A549 (cell line): Measurements from ENCODE around the gene PAX3. TPM values are rescaled to one million over a fixed set of nuclear protein-coding genes. Genes with fewer than 3 reads are reported as not detected.
A peak's percentile ranks its signal among the peaks of the same experiment; 100 is the strongest.

Experiments
- ATAC-seq, 2 experiments: fragments of 200-7000 bp in 1 of 2; fragments of >200 bp in 1 of 2; cut with Nextera tagmentation in 1 of 2; cut with Tn5 transposase in 1 of 2; 3 replicates each; pipeline versions ENCODE4 v1.8.0 to v1.9.1; 2018 to 2020; ENCODE audit warnings: mild to moderate bottlenecking in 1 of 2, moderate library complexity in 1 of 2
- CTCF ChIA-PET: fragments of 300-600 bp; sonication (Branson Sonifier 250); formaldehyde crosslinking; extraction: SDS; loops from one replicate; lab custom pipeline; 2021; ENCODE audit warnings: antibody characterized with exemption, inconsistent platforms; lab: Yijun Ruan, JAX
- POLR2A ChIA-PET: fragments of 350-600 bp; formaldehyde crosslinking; extraction: SDS; loops from one replicate; lab custom pipeline; 2021; ENCODE audit warnings: antibody characterized with exemption, inconsistent platforms; lab: Yijun Ruan, JAX
- DNase-seq, 2 experiments: peaks; one replicate each; pipeline versions ENCODE4 v3.0.0 to v3.0.0-alpha.2; 2011 to 2016; ENCODE audit warnings: low read depth in 1 of 2, low spot score in 1 of 2
- FAIRE-seq: peaks from 2 replicates; lab custom pipeline; 2011; peaks lifted over from hg19 to GRCh38; lab: Jason Lieb, UNC
- H3K27ac ChIP-seq, 2 experiments: fragments of >200 bp; sonication (Bioruptor Twin); formaldehyde crosslinking; 3 replicates each; pipeline ENCODE4 v1.5.1; 2016 to 2017
- H3K4me1 ChIP-seq: fragments of >200 bp; sonication (Bioruptor Twin); formaldehyde crosslinking; 3 replicates; pipeline ENCODE4 v1.6.1; 2016
- H3K4me2 ChIP-seq: fragments of >200 bp; sonication (Bioruptor Twin); formaldehyde crosslinking; 3 replicates; pipeline ENCODE4 v1.6.1; 2016
- H3K4me3 ChIP-seq: fragments of >200 bp; sonication (Bioruptor Twin); formaldehyde crosslinking; 3 replicates; pipeline ENCODE4 v1.5.1; 2016
- H3K9me3 ChIP-seq: fragments of >200 bp; sonication (Bioruptor Twin); formaldehyde crosslinking; 3 replicates; pipeline ENCODE4 v1.6.1; 2016
- ATOH8 ChIP-seq: fragments of 250-450 bp; sonication (Bioruptor Pico); IDR thresholded peaks from 2 replicates; pipeline ENCODE4 v1.5.0; 2020; ENCODE audit warnings: low read depth, mild to moderate bottlenecking, moderate library complexity
- CBX8 ChIP-seq: fragments of 200-600 bp; sonication (generic); IDR thresholded peaks from 2 replicates; pipeline ENCODE4 v1.6.1; 2016
- CTCF ChIP-seq: fragments of >200 bp; sonication (Bioruptor Twin); formaldehyde crosslinking; IDR thresholded peaks from 3 replicates; pipeline ENCODE4 v1.5.1; 2016
- E2F6 ChIP-seq: IDR thresholded peaks from 2 replicates; pipeline ENCODE4 v1.6.1; 2012; ENCODE audit warnings: low read depth, borderline replicate concordance
- EHMT2 ChIP-seq: fragments of 200-600 bp; sonication (generic); IDR thresholded peaks from 2 replicates; pipeline ENCODE4 v1.6.1; 2016; ENCODE audit warnings: antibody characterized with exemption, low read depth, mild to moderate bottlenecking, moderate library complexity
- EP300 ChIP-seq, 2 experiments: fragments of >200 bp; sonication (Bioruptor Twin); formaldehyde crosslinking; IDR thresholded peaks; 2 replicates in 1 of 2; 3 replicates in 1 of 2; pipeline ENCODE4 v1.6.1; 2016 to 2017
- ESRRA ChIP-seq: fragments of 150-350 bp; IDR thresholded peaks from 2 replicates; pipeline ENCODE4 v1.6.1; 2014; ENCODE audit warnings: mild to moderate bottlenecking, low read length, borderline replicate concordance
- FOSB ChIP-seq: fragments of 250-450 bp; sonication (Bioruptor Pico); IDR thresholded peaks from 2 replicates; pipeline ENCODE4 v1.5.0; 2020; ENCODE audit warnings: mild to moderate bottlenecking, moderate library complexity
- FOSL2 ChIP-seq, 2 experiments: fragments of 450-650 bp in 1 of 2; fragments of >200 bp in 1 of 2; sonication (Bioruptor Twin) in 1 of 2; formaldehyde crosslinking; IDR thresholded peaks; 2 replicates each; pipeline versions ENCODE4 v1.5.0 to v1.6.1; 2016 to 2020; ENCODE audit warnings: mild to moderate bottlenecking in 1 of 2, moderate library complexity in 1 of 2
- FOXS1 ChIP-seq: fragments of 250-450 bp; sonication (Bioruptor Pico); IDR thresholded peaks from 2 replicates; pipeline ENCODE4 v1.5.0; 2020; ENCODE audit warnings: mild to moderate bottlenecking, moderate library complexity
- HDAC2 ChIP-seq: fragments of 200-600 bp; sonication (generic); IDR thresholded peaks from 2 replicates; pipeline ENCODE4 v1.6.1; 2016
- HOXB13 ChIP-seq: fragments of 250-450 bp; sonication (Bioruptor Pico); IDR thresholded peaks from 2 replicates; pipeline ENCODE4 v1.5.0; 2020; ENCODE audit warnings: low read depth, mild to moderate bottlenecking, moderate library complexity
- MAFK ChIP-seq: fragments of 450-650 bp; IDR thresholded peaks from 2 replicates; pipeline ENCODE4 v1.6.1; 2014; ENCODE audit not compliant: partially characterized antibody
- MYC ChIP-seq: IDR thresholded peaks from 2 replicates; pipeline ENCODE4 v1.6.1; 2012; ENCODE audit warnings: mild to moderate bottlenecking, inconsistent platforms, low read length, improper control_type of control experiment, borderline replicate concordance
- NFE2L2 ChIP-seq: fragments of 150-350 bp; conservative IDR thresholded peaks from 2 replicates; pipeline ENCODE4 v1.6.1; 2014; ENCODE audit warnings: low read length
- NPAS2 ChIP-seq: fragments of 250-450 bp; sonication (Bioruptor Pico); IDR thresholded peaks from 2 replicates; pipeline ENCODE4 v1.8.0; 2022; ENCODE audit warnings: mild to moderate bottlenecking, moderate library complexity, borderline replicate concordance
- NR3C1 ChIP-seq: fragments of >200 bp; sonication (Bioruptor Twin); formaldehyde crosslinking; IDR thresholded peaks from 3 replicates; pipeline ENCODE4 v1.6.1; 2017
- POLR2A ChIP-seq: IDR thresholded peaks from 2 replicates; pipeline ENCODE4 v1.6.1; 2012; ENCODE audit warnings: mild to moderate bottlenecking, low read length
- POLR2AphosphoS2 ChIP-seq: conservative IDR thresholded peaks from 2 replicates; pipeline ENCODE4 v1.6.1; 2012; ENCODE audit warnings: low read length, improper control_type of control experiment, inconsistent platforms
- RFX5 ChIP-seq: fragments of 450-650 bp; IDR thresholded peaks from 2 replicates; pipeline ENCODE4 v1.7.1; 2014; ENCODE audit warnings: antibody characterized with exemption, mild to moderate bottlenecking, moderate library complexity
- RNF2 ChIP-seq: fragments of 200-600 bp; sonication (generic); IDR thresholded peaks from 2 replicates; pipeline ENCODE4 v1.6.1; 2016; ENCODE audit warnings: low read depth, mild to moderate bottlenecking, antibody characterized with exemption, moderate library complexity, borderline replicate concordance
- SREBF2 ChIP-seq: fragments of 450-650 bp; IDR thresholded peaks from 2 replicates; pipeline ENCODE4 v1.6.1; 2014; ENCODE audit warnings: mild to moderate bottlenecking, moderate library complexity
- TFCP2L1 ChIP-seq: fragments of 250-450 bp; sonication (Bioruptor Pico); IDR thresholded peaks from 2 replicates; pipeline ENCODE4 v1.5.0; 2021; ENCODE audit warnings: mild to moderate bottlenecking
- TP53 ChIP-seq: fragments of 250-450 bp; sonication (Bioruptor Pico); IDR thresholded peaks from 2 replicates; pipeline ENCODE4 v1.5.0; 2021; ENCODE audit warnings: mild to moderate bottlenecking, moderate library complexity
- WGBS: methylation state at CpG from one replicate; pipeline ENCODE4 v1.1.6; 2017; ENCODE audit errors: missing lambda C conversion rate; 5-methylcytosine and 5-hydroxymethylcytosine counted together
- polyA plus RNA-seq, 4 experiments: library from polyadenylated mRNA; depleted of rRNA in 3 of 4; stranded (reverse); fragments of >200 nt; fragmentation: RNase III in 1 of 4; extraction: RNeasy Plus Mini Kit Qiagen cat#74134 plus additional on column Dnase treatment in 1 of 4; gene quantifications; 2 replicates in 3 of 4; 3 replicates in 1 of 4; pipeline ENCODE4 v1.2.3, GENCODE V29; 2011 to 2017
- TF ChIP-seq, protein P1 (sequence below): fragments of >200 bp; sonication (Bioruptor Twin); formaldehyde crosslinking; IDR thresholded peaks from 3 replicates; pipeline ENCODE4 v1.6.1; 2016
- TF ChIP-seq, protein P2 (sequence below): fragments of 250-450 bp; sonication (Bioruptor Pico); IDR thresholded peaks from 2 replicates; pipeline ENCODE4 v1.5.0; 2021; ENCODE audit warnings: mild to moderate bottlenecking, moderate library complexity, borderline replicate concordance
- TF ChIP-seq, protein P3 (sequence below): fragments of >200 bp; sonication (Bioruptor Twin); formaldehyde crosslinking; IDR thresholded peaks from 2 replicates; pipeline ENCODE4 v1.6.1; 2016
- TF ChIP-seq, protein P4 (sequence below): IDR thresholded peaks from 2 replicates; pipeline ENCODE4 v1.6.1; 2012

PAX3 gene
- polyA plus RNA-seq, 2 of the 4 experiments (the other 2 are of a cell fraction), result not detected

- ATAC-seq, result peak; percentile 55 to 77; a peak in 5 of 6 replicates
- FAIRE-seq, result no peak
- POLR2A ChIA-PET, result no interaction called here
Observed at GRCh38 chr2:222290736-222291484, 7.9 kb downstream of the PAX3 start.

GRCh38 chr2:222290401-222290735, 8.4 kb downstream of the PAX3 start:
- no peak overlapping the region for H3K4me3 ChIP-seq
- POLR2A ChIA-PET, result no interaction called here
- TF ChIP-seq, protein P1, sequence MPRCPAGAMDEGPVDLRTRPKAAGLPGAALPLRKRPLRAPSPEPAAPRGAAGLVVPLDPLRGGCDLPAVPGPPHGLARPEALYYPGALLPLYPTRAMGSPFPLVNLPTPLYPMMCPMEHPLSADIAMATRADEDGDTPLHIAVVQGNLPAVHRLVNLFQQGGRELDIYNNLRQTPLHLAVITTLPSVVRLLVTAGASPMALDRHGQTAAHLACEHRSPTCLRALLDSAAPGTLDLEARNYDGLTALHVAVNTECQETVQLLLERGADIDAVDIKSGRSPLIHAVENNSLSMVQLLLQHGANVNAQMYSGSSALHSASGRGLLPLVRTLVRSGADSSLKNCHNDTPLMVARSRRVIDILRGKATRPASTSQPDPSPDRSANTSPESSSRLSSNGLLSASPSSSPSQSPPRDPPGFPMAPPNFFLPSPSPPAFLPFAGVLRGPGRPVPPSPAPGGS, result no peak
- TF ChIP-seq FOSL2 (IDR thresholded peaks at IDR 0.05) (no peak), FOSL2 (CRISPR knock-in tag; IDR thresholded peaks at IDR 0.05) (no peak), NFE2L2 (no peak), NR3C1 (no peak), TP53 (CRISPR knock-in tag) (no peak), ATOH8 (CRISPR knock-in tag) (no peak), POLR2AphosphoS2 (no peak), HDAC2 (no peak), SREBF2 (no peak), RNF2 (no peak), CBX8 (no peak), RFX5 (no peak)
- TF ChIP-seq, protein P2, sequence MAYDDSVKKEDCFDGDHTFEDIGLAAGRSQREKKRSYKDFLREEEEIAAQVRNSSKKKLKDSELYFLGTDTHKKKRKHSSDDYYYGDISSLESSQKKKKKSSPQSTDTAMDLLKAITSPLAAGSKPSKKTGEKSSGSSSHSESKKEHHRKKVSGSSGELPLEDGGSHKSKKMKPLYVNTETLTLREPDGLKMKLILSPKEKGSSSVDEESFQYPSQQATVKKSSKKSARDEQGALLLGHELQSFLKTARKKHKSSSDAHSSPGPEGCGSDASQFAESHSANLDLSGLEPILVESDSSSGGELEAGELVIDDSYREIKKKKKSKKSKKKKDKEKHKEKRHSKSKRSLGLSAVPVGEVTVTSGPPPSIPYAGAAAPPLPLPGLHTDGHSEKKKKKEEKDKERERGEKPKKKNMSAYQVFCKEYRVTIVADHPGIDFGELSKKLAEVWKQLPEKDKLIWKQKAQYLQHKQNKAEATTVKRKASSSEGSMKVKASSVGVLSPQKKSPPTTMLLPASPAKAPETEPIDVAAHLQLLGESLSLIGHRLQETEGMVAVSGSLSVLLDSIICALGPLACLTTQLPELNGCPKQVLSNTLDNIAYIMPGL (CRISPR knock-in tag), result no peak

More at GRCh38 chr2:222290736-222291484, 7.9 kb downstream of the PAX3 start:
- CTCF ChIA-PET, result interaction anchor here (1.3 kb wide), 1 partner anchor 27 kb away, joined by 4 read pairs; no protein-coding TSS in a partner anchor
- Histone ChIP-seq H3K27ac (no peak overlapping the region), H3K9me3 (no peaks in the 10 kb centered on the region), H3K4me1 (peaks cover 6% of the 10 kb centered on the region; the same call in 1 of the 3 replicates), H3K4me2 (peak overlapping the region; percentile 65), H3K4me3 (peak overlapping the region; percentile 22; the same call in 1 of the 3 replicates)
- DNase-seq, result peak in 1 of 2 experiments; percentile 9
- TF ChIP-seq EP300 (IDR thresholded peaks at IDR 0.05) (no peak), EHMT2 (no peak), TFCP2L1 (CRISPR knock-in tag) (no peak), NFE2L2 (no peak), FOSL2 (IDR thresholded peaks at IDR 0.05) (no peak), FOSL2 (CRISPR knock-in tag; IDR thresholded peaks at IDR 0.05) (no peak), RNF2 (no peak), E2F6 (no peak), POLR2A (no peak), MYC (no peak), ESRRA (no peak), FOXS1 (no peak), MAFK (no peak), HOXB13 (CRISPR knock-in tag) (no peak), CTCF (no peak), FOSB (CRISPR knock-in tag) (no peak), NPAS2 (CRISPR knock-in tag) (no peak)
- TF ChIP-seq, protein P3, sequence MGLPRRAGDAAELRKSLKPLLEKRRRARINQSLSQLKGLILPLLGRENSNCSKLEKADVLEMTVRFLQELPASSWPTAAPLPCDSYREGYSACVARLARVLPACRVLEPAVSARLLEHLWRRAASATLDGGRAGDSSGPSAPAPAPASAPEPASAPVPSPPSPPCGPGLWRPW, result no peak
- TF ChIP-seq, protein P4, sequence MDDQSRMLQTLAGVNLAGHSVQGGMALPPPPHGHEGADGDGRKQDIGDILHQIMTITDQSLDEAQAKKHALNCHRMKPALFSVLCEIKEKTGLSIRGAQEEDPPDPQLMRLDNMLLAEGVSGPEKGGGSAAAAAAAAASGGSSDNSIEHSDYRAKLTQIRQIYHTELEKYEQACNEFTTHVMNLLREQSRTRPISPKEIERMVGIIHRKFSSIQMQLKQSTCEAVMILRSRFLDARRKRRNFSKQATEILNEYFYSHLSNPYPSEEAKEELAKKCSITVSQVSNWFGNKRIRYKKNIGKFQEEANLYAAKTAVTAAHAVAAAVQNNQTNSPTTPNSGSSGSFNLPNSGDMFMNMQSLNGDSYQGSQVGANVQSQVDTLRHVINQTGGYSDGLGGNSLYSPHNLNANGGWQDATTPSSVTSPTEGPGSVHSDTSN, result no peak
- 38% methylated on average over 30 of the region's 45 CpGs for WGBS

More at GRCh38 chr2:222290401-222290735, 8.4 kb downstream of the PAX3 start:
- no peak for ATAC-seq
- no peak for DNase-seq
- no peak overlapping the region; the same call in 1 of the 3 replicates for H3K4me2 ChIP-seq
- H3K9me3 ChIP-seq, result no peaks in the 10 kb centered on the region
- 32% methylated on average over 7 of the region's 7 CpGs for WGBS
- FAIRE-seq, result no peak
- H3K27ac ChIP-seq, result no peak overlapping the region
- CTCF ChIA-PET, result no interaction called here
- H3K4me1 ChIP-seq, result peaks cover 4% of the 10 kb centered on the region; the same call in 1 of the 3 replicates
